HCT116 (cell line): ENCODE results near the gene SUSD5. TPM values are rescaled to one million over a fixed set of nuclear protein-coding genes. Genes with fewer than 3 reads are reported as not detected.

ENCODE experiments used
- ATAC-seq: fragments of 200-7000 bp; cut with Tn5 transposase; 2 replicates; pipeline ENCODE4 v1.9.1; 2020; ENCODE audit warnings: mild to moderate bottlenecking, moderate library complexity
- BruUV-seq: library from RNA; stranded (reverse); fragments of 400-500 nt; replicated peaks from 2 replicates; lab custom pipeline; 2021; lab: Mats Ljungman, UMichigan
- CTCF ChIA-PET: fragments of 300-600 bp; sonication (Branson Sonifier 250); formaldehyde crosslinking; loops from one replicate; lab custom pipeline; 2021; ENCODE audit warnings: antibody characterized with exemption; lab: Charles Lee
- POLR2A ChIA-PET: fragments of 300-600, 350-600 bp; sonication (Branson Sonifier 250); formaldehyde crosslinking; loops from one replicate; lab custom pipeline; 2021; ENCODE audit warnings: antibody characterized with exemption; lab: Charles Lee
- RAD21 ChIA-PET, 2 experiments: fragments of 300-600 bp; sonication (Branson Sonifier 250); formaldehyde crosslinking; loops; one replicate each; lab custom pipeline; 2023; ENCODE audit warnings: low total read pairs in 2 of 2; ENCODE audit not compliant: uncharacterized antibody in 2 of 2, unreplicated experiment in 2 of 2, low non-redundant PET in 1 of 2; lab: Charles Lee
- DNase-seq: peaks from one replicate; pipeline ENCODE4 v3.0.0-alpha.2; 2010; ENCODE audit warnings: low read depth, low spot score
- H2AFZ ChIP-seq: fragments of 200-600 bp; shearing (Covaris generic), sonication (generic); 2 replicates; pipeline ENCODE4 v1.6.1; 2017; ENCODE audit warnings: low read depth, mixed run types, mixed read lengths, antibody characterized with exemption, low read length; ENCODE audit not compliant: poor library complexity, severe bottlenecking
- H3K27ac ChIP-seq: 2 replicates; pipeline ENCODE4 v1.5.1; 2012; ENCODE audit warnings: low read depth, low read length
- H3K27me3 ChIP-seq: fragments of 200-600 bp; sonication (generic); 2 replicates; pipeline ENCODE4 v1.6.1; 2016; ENCODE audit warnings: mixed run types, low read length, mixed read lengths; ENCODE audit not compliant: insufficient read depth
- H3K36me3 ChIP-seq, 2 experiments: fragments of 200-500 bp in 1 of 2; fragments of 200-600 bp in 1 of 2; sonication (Bioruptor generic) in 1 of 2; sonication (generic) in 1 of 2; 2 replicates each; pipeline versions ENCODE4 v1.5.1 to v1.6.1; 2014 to 2016; ENCODE audit warnings: low read length in 2 of 2, inconsistent platforms in 1 of 2, mixed read lengths in 1 of 2, mixed run types in 1 of 2; ENCODE audit not compliant: insufficient read depth in 2 of 2, control insufficient read depth in 1 of 2
- H3K4me1 ChIP-seq, 2 experiments: fragments of 200-600 bp in 1 of 2; sonication (generic) in 1 of 2; 2 replicates each; pipeline versions ENCODE4 v1.5.1 to v1.6.1; 2012 to 2017; ENCODE audit warnings: low read length in 2 of 2, inconsistent platforms in 1 of 2, mild to moderate bottlenecking in 1 of 2, mixed read lengths in 1 of 2, mixed run types in 1 of 2, moderate library complexity in 1 of 2; ENCODE audit not compliant: insufficient read depth in 2 of 2, control insufficient read depth in 1 of 2
- H3K4me2 ChIP-seq: fragments of 200-600 bp; sonication (generic); 2 replicates; pipeline ENCODE4 v1.6.1; 2017; ENCODE audit warnings: mixed run types, low read length, mixed read lengths
- H3K4me3 ChIP-seq, 2 experiments: fragments of 200-600 bp in 1 of 2; sonication (generic) in 1 of 2; replicated peaks in 1 of 2; 2 replicates each; pipeline ENCODE4 v1.5.1; 2011 to 2016; ENCODE audit warnings: low read length in 2 of 2, control low read depth in 1 of 2, low read depth in 1 of 2, mild to moderate bottlenecking in 1 of 2, mixed read lengths in 1 of 2, mixed run types in 1 of 2
- H3K79me2 ChIP-seq: fragments of 200-600 bp; sonication (generic); 2 replicates; pipeline ENCODE4 v1.6.1; 2017; ENCODE audit warnings: mild to moderate bottlenecking, mixed run types, low read length, moderate library complexity, mixed read lengths; ENCODE audit not compliant: insufficient read depth
- H3K9ac ChIP-seq: fragments of 200-600 bp; sonication (generic); 2 replicates; pipeline ENCODE4 v1.6.1; 2016; ENCODE audit warnings: low read length, mixed read lengths
- H3K9me2 ChIP-seq: fragments of 200-600 bp; sonication (generic), shearing (Covaris generic); 2 replicates; pipeline ENCODE4 v1.6.1; 2017; ENCODE audit warnings: mixed run types, mild to moderate bottlenecking, moderate library complexity; ENCODE audit not compliant: insufficient read depth
- H3K9me3 ChIP-seq, 2 experiments: fragments of 200-500 bp in 1 of 2; fragments of 200-600 bp in 1 of 2; sonication (Bioruptor generic) in 1 of 2; sonication (generic) in 1 of 2; 2 replicates each; pipeline ENCODE4 v1.6.1; 2014 to 2017; ENCODE audit warnings: low read length in 2 of 2, mixed read lengths in 2 of 2, inconsistent platforms in 1 of 2, low read depth in 1 of 2, mild to moderate bottlenecking in 1 of 2, mixed run types in 1 of 2, moderate library complexity in 1 of 2; ENCODE audit not compliant: control insufficient read depth in 1 of 2, insufficient read depth in 1 of 2
- H4K20me1 ChIP-seq: fragments of 200-600 bp; sonication (generic), shearing (Covaris generic); 2 replicates; pipeline ENCODE4 v1.6.1; 2017; ENCODE audit warnings: mixed run types, mild to moderate bottlenecking, moderate library complexity; ENCODE audit not compliant: insufficient read depth
- EGR1 ChIP-seq: IDR thresholded peaks from 2 replicates; pipeline ENCODE4 v1.6.1; 2012; ENCODE audit warnings: low read depth
- ELF1 ChIP-seq: IDR thresholded peaks from 2 replicates; pipeline ENCODE4 v1.6.1; 2012; ENCODE audit warnings: low read depth, borderline replicate concordance
- EZH2 ChIP-seq: fragments of 200-600 bp; sonication (generic); IDR thresholded peaks from 2 replicates; pipeline ENCODE4 v1.6.1; 2017; ENCODE audit warnings: antibody characterized with exemption, mixed run types
- POLR2A ChIP-seq: IDR thresholded peaks from 2 replicates; pipeline ENCODE4 v1.7.0; 2011; ENCODE audit warnings: borderline replicate concordance; ENCODE audit not compliant: insufficient read depth, insufficient read length; ENCODE audit errors: extremely low read depth
- POLR2AphosphoS5 ChIP-seq: IDR thresholded peaks from 2 replicates; pipeline ENCODE4 v1.6.1; 2011; ENCODE audit warnings: mild to moderate bottlenecking, low read depth, low read length, moderate library complexity
- TCF7L2 ChIP-seq: IDR thresholded peaks from 2 replicates; pipeline ENCODE4 v1.7.0; 2011; ENCODE audit warnings: borderline replicate concordance, inconsistent platforms; ENCODE audit not compliant: insufficient read depth, insufficient read length; ENCODE audit errors: extremely low read depth
- YY1 ChIP-seq: IDR thresholded peaks from 2 replicates; pipeline ENCODE4 v1.6.1; 2011; ENCODE audit warnings: low read length, low read depth, moderate library complexity, mild to moderate bottlenecking; ENCODE audit not compliant: insufficient replicate concordance; ENCODE audit errors: extremely low read depth
- ZFX ChIP-seq: fragments of 450-650 bp; IDR thresholded peaks from 2 replicates; pipeline ENCODE4 v1.6.1; 2017
- intact Hi-C: fragments of 100-400 bp; cut with micrococcal nuclease; formaldehyde crosslinking; loops from 2 replicates; pipeline ENCODE4 v1.10.0; 2022
- total RNA-seq: library from RNA; stranded (reverse); gene quantifications from one replicate; pipeline ENCODE4 v1.2.1, GENCODE V29; 2021; ENCODE audit not compliant: unreplicated experiment
- TF ChIP-seq, protein P1 (sequence below), 3 experiments: fragments of 200-600 bp in 1 of 3; sonication (generic) in 1 of 3; IDR thresholded peaks in 2 of 3; conservative IDR thresholded peaks in 1 of 3; 2 replicates each; pipeline ENCODE4 v1.5.1; 2012 to 2017; ENCODE audit warnings: low read depth in 2 of 3, low read length in 2 of 3, antibody characterized with exemption in 1 of 3, borderline replicate concordance in 1 of 3, control low read depth in 1 of 3, mild to moderate bottlenecking in 1 of 3, mixed read lengths in 1 of 3, mixed run types in 1 of 3, moderate library complexity in 1 of 3; ENCODE audit not compliant: insufficient read depth in 1 of 3

Gene SUSD5
- total RNA-seq, 1 experiment from 2014 or later: not detected

- intact Hi-C loops: no loop called here
Measured at GRCh38 chr3:33137691-33138090, 80.9 kb downstream of the SUSD5 start.

DNA sequence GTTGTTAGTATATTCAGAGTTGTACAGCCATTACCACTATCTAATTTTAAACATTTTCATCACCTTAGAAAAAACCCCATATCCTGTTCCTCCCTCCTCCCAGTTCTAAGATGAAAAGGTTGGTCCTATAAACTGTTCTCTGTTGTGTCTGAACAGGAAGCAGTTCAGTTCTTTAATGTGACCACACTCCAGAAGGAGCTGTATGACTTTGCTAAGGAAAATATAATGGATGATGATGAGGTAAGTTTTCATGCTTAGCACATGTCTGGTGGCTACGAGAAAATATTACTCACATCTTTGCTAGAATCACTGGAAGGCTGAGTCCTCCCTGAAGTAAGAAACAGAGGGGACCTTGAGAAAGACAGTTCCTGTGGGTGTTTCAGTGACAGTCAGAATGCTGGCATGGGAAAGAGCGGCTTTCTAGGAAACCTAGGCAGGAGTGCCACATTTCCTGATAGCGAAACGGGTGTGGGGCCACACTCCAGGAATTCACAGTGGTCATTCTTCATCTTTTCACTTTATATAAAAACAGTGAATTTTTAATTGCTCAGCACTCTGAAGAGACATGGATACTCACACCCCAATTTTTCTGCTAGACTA is 84.5 kb downstream of the SUSD5 start:
- no peaks in the 10 kb centered on the region for H3K4me1 ChIP-seq
- H3K4me3 ChIP-seq: no peak overlapping the region
- ChIA-PET RAD21 (no interaction called here), CTCF (no interaction called here), POLR2A (no interaction called here)
- no peaks in the 10 kb centered on the region for H3K79me2 ChIP-seq
- no peaks in the 10 kb centered on the region for H3K9me2 ChIP-seq
- no peaks in the 10 kb centered on the region for H4K20me1 ChIP-seq
- ATAC-seq (no peak), DNase-seq (no peak)
- TF ChIP-seq EZH2 (no peak), ELF1 (no peak), POLR2AphosphoS5 (no peak), POLR2A (no peak), EGR1 (no peak), YY1 (no peak), TCF7L2 (no peak), ZFX (no peak)
- no peak overlapping the region for H3K4me2 ChIP-seq
- H3K9ac ChIP-seq: no peak overlapping the region
- H3K27me3 ChIP-seq: no peaks in the 10 kb centered on the region
- no peak overlapping the region for H2AFZ ChIP-seq
- no TSS peak for BruUV-seq
- peaks cover 9 to 28% of the 10 kb centered on the region in 2 experiments for H3K36me3 ChIP-seq
- intact Hi-C loops: loop anchor here (5.0 kb wide), 1 partner anchor 118 kb away; no protein-coding TSS in a partner anchor
- no peaks in the 10 kb centered on the region for H3K9me3 ChIP-seq
- no peak overlapping the region for H3K27ac ChIP-seq

More at GRCh38 chr3:33137691-33138090, 80.9 kb downstream of the SUSD5 start:
- Histone ChIP-seq H3K9ac (no peak overlapping the region), H3K4me3 (no peak overlapping the region), H3K27ac (no peak overlapping the region), H3K9me3 (no peaks in the 10 kb centered on the region), H3K79me2 (no peaks in the 10 kb centered on the region), H4K20me1 (no peaks in the 10 kb centered on the region), H3K9me2 (no peaks in the 10 kb centered on the region), H3K4me1 (no peaks in the 10 kb centered on the region), H3K27me3 (no peaks in the 10 kb centered on the region), H3K4me2 (no peak overlapping the region), H3K36me3 (peaks cover 9 to 17% of the 10 kb centered on the region in 2 experiments), H2AFZ (no peak overlapping the region)
- ChIA-PET CTCF (interaction anchor here (1.6 kb wide), 1 partner anchor 235 kb away, joined by 5 read pairs; no protein-coding TSS in a partner anchor), RAD21 (no interaction called here), POLR2A (no interaction called here)
- TF ChIP-seq, protein P1, sequence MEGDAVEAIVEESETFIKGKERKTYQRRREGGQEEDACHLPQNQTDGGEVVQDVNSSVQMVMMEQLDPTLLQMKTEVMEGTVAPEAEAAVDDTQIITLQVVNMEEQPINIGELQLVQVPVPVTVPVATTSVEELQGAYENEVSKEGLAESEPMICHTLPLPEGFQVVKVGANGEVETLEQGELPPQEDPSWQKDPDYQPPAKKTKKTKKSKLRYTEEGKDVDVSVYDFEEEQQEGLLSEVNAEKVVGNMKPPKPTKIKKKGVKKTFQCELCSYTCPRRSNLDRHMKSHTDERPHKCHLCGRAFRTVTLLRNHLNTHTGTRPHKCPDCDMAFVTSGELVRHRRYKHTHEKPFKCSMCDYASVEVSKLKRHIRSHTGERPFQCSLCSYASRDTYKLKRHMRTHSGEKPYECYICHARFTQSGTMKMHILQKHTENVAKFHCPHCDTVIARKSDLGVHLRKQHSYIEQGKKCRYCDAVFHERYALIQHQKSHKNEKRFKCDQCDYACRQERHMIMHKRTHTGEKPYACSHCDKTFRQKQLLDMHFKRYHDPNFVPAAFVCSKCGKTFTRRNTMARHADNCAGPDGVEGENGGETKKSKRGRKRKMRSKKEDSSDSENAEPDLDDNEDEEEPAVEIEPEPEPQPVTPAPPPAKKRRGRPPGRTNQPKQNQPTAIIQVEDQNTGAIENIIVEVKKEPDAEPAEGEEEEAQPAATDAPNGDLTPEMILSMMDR (IDR thresholded peaks at IDR 0.05 in 2 of 3, conservative IDR thresholded peaks at IDR 0.05 in 1 of 3; ENCODE audit: borderline replicate concordance in 1 of 3, insufficient read depth in 1 of 3, low read depth in 2 of 3, low read length in 2 of 3): no peak
- BruUV-seq: no TSS peak
- ATAC-seq (no peak), DNase-seq (no peak)
